ENCODE measurements around the gene LRRC9.
"Not testable (repeated sequence)": the region's sequence is repeated elsewhere in the genome, so short reads cannot be mapped to it uniquely, and the experiment has no call there.

Gene LRRC9

DNA sequence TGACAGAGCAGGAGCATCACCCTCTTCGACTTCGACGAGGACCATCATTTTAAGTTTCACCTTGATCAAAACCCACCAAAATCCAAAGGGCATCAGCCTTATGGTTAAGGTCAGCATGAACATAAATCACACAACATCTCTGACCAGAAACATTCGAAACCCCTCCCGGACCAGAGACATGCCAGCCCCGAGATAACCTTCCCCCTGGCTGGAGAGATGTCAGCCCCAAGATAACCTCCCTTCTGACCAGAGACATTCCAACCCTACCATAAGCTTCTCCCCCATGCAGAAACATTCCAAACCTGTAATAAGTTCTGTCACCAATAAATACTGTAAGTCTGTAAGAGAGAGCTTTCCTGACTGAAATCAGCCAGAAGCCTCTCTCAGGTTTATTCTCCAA is 178.0 kb downstream of the LRRC9 start:
- Histone ChIP-seq H3K9ac (ENCODE audit: low read depth, low read length, poor library complexity, severe bottlenecking) (no peak overlapping the region), H3K79me2 (ENCODE audit: insufficient read depth, low read length) (peaks cover 100% of the 10 kb centered on the region), H3K9me3 (ENCODE audit: insufficient read depth, low read depth, low read length) (no peaks in the 10 kb centered on the region), H2AFZ (ENCODE audit: low read length) (no peak overlapping the region), H3K4me3 (ENCODE audit: low read length, poor library complexity, severe bottlenecking) (no peak overlapping the region), H3K36me3 (ENCODE audit: insufficient read depth, low read length) (peaks cover 8% of the 10 kb centered on the region), H3F3A (ENCODE audit: low read depth) (no peaks in the 10 kb centered on the region; the same call in 1 of the 2 replicates), H3K4me1 (ENCODE audit: insufficient read depth, low read length, poor library complexity, severe bottlenecking) (peaks cover 83% of the 10 kb centered on the region), H3K9me2 (replicated peaks; ENCODE audit: low read depth, low read length) (no peaks in the 10 kb centered on the region), H4K20me1 (ENCODE audit: insufficient read depth, low read length, poor library complexity, severe bottlenecking) (peaks cover 64% of the 10 kb centered on the region), H3K27me3 (ENCODE audit: insufficient read depth, low read length, poor library complexity, severe bottlenecking) (no peaks in the 10 kb centered on the region), H3K4me2 (ENCODE audit: low read depth, low read length, poor library complexity, severe bottlenecking) (peak overlapping the region; percentile 98)
- TF ChIP-seq, protein P1, sequence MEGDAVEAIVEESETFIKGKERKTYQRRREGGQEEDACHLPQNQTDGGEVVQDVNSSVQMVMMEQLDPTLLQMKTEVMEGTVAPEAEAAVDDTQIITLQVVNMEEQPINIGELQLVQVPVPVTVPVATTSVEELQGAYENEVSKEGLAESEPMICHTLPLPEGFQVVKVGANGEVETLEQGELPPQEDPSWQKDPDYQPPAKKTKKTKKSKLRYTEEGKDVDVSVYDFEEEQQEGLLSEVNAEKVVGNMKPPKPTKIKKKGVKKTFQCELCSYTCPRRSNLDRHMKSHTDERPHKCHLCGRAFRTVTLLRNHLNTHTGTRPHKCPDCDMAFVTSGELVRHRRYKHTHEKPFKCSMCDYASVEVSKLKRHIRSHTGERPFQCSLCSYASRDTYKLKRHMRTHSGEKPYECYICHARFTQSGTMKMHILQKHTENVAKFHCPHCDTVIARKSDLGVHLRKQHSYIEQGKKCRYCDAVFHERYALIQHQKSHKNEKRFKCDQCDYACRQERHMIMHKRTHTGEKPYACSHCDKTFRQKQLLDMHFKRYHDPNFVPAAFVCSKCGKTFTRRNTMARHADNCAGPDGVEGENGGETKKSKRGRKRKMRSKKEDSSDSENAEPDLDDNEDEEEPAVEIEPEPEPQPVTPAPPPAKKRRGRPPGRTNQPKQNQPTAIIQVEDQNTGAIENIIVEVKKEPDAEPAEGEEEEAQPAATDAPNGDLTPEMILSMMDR (conservative IDR thresholded peaks at IDR 0.05; ENCODE audit: low read length) = no peak

DNA sequence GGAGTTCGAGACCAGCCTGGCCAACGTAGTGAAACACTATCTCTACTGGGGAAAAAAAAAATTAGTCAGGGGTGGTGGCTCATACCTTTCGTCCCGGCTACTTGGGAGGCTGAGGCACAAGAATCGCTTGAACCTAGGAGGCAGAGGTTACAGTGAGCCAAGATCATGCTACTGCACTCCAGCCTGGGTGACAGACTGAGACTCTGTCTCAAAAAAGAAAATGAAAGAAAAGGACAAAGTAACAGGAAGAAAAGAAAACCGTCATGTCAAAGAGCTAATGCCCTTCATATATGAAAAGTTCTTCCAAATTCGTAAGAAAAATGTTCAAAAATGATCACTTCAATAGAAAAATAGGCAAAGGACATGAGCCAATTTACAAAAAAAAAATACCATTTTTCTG is 179.9 kb downstream of the LRRC9 start:
- H3K79me2 ChIP-seq (ENCODE audit: insufficient read depth, low read length) = peaks cover 100% of the 10 kb centered on the region
- H4K20me1 ChIP-seq (ENCODE audit: insufficient read depth, low read length, poor library complexity, severe bottlenecking) = peaks cover 53% of the 10 kb centered on the region
- peak overlapping the region; percentile 48 for H3K4me2 ChIP-seq (ENCODE audit: low read depth, low read length, poor library complexity, severe bottlenecking)
- not testable (repeated sequence) for H3K27me3 ChIP-seq (ENCODE audit: insufficient read depth, low read length, poor library complexity, severe bottlenecking); H3K9ac ChIP-seq (ENCODE audit: low read depth, low read length, poor library complexity, severe bottlenecking); H2AFZ ChIP-seq (ENCODE audit: low read length); H3K9me3 ChIP-seq (ENCODE audit: insufficient read depth, low read depth, low read length); H3K9me2 ChIP-seq (replicated peaks; ENCODE audit: low read depth, low read length); H3K4me3 ChIP-seq (ENCODE audit: low read length, poor library complexity, severe bottlenecking); H3K36me3 ChIP-seq (ENCODE audit: insufficient read depth, low read length); H3F3A ChIP-seq (ENCODE audit: low read depth)
- H3K4me1 ChIP-seq (ENCODE audit: insufficient read depth, low read length, poor library complexity, severe bottlenecking) = peaks cover 69% of the 10 kb centered on the region

DNA sequence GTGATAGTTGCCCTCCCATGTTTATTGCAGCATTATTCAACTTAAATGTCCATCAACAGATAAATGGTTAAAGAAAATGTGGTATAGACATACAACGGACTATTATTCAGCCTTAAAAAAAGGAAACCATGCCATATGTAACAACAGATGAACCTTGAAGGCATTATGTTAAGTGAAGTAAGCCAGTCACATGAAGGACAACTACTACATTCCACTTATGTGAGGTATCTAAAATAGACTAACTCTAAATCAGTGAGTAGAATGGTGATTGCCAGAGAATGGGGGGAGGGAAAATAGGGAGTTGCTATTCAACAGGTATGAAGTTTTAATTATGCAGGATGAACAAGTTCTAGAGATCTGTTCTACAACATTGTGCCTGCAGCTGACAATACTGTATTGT is 181.8 kb downstream of the LRRC9 start:
- Histone ChIP-seq H3K9me3 (ENCODE audit: insufficient read depth, low read depth, low read length) (no peaks in the 10 kb centered on the region), H3K4me1 (ENCODE audit: insufficient read depth, low read length, poor library complexity, severe bottlenecking) (peaks cover 51% of the 10 kb centered on the region), H3K4me3 (ENCODE audit: low read length, poor library complexity, severe bottlenecking) (peak overlapping the region; percentile 16), H3K9me2 (replicated peaks; ENCODE audit: low read depth, low read length) (no peaks in the 10 kb centered on the region), H3K4me2 (ENCODE audit: low read depth, low read length, poor library complexity, severe bottlenecking) (peak overlapping the region; percentile 48), H4K20me1 (ENCODE audit: insufficient read depth, low read length, poor library complexity, severe bottlenecking) (peaks cover 47% of the 10 kb centered on the region), H3K27me3 (ENCODE audit: insufficient read depth, low read length, poor library complexity, severe bottlenecking) (no peaks in the 10 kb centered on the region), H3K9ac (ENCODE audit: low read depth, low read length, poor library complexity, severe bottlenecking) (no peak overlapping the region), H2AFZ (ENCODE audit: low read length) (no peak overlapping the region), H3K79me2 (ENCODE audit: insufficient read depth, low read length) (peaks cover 98% of the 10 kb centered on the region), H3F3A (ENCODE audit: low read depth) (no peaks in the 10 kb centered on the region; the same call in 1 of the 2 replicates), H3K36me3 (ENCODE audit: insufficient read depth, low read length) (peaks cover 8% of the 10 kb centered on the region)
- TF ChIP-seq, protein P1 (conservative IDR thresholded peaks at IDR 0.05; ENCODE audit: low read length) = no peak
- TF ChIP-seq EZH2phosphoT487 (IDR thresholded peaks at IDR 0.05; ENCODE audit: borderline replicate concordance) = no peak

DNA sequence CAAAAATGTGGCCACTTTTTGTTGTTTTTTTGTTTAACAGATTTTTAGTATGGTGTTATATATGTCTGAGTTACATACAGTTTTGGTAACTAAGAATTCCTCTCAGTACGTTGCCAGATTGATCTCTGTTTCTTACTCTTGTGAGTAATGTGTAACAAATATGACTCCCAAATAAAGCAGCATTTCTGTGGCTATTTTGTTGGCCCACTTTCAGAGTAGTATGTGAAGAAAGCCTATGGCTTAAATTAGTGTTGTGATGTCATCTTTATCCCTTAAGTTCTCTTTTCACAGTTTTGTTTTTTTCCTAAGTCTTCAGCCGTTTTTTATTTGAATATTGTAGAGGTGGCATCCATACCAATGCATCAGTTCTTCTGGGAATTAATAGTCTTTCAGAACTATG is 182.4 kb downstream of the LRRC9 start:
- Histone ChIP-seq H3K4me3 (ENCODE audit: low read length, poor library complexity, severe bottlenecking) (no peak overlapping the region), H2AFZ (ENCODE audit: low read length) (no peak overlapping the region), H3K4me2 (ENCODE audit: low read depth, low read length, poor library complexity, severe bottlenecking) (peak overlapping the region; percentile 48), H3K9ac (ENCODE audit: low read depth, low read length, poor library complexity, severe bottlenecking) (no peak overlapping the region), H3K9me3 (ENCODE audit: insufficient read depth, low read depth, low read length) (no peaks in the 10 kb centered on the region), H3F3A (ENCODE audit: low read depth) (no peaks in the 10 kb centered on the region; the same call in 1 of the 2 replicates), H3K27me3 (ENCODE audit: insufficient read depth, low read length, poor library complexity, severe bottlenecking) (no peaks in the 10 kb centered on the region), H3K36me3 (ENCODE audit: insufficient read depth, low read length) (peaks cover 7% of the 10 kb centered on the region), H4K20me1 (ENCODE audit: insufficient read depth, low read length, poor library complexity, severe bottlenecking) (peaks cover 42% of the 10 kb centered on the region), H3K79me2 (ENCODE audit: insufficient read depth, low read length) (peaks cover 97% of the 10 kb centered on the region), H3K9me2 (replicated peaks; ENCODE audit: low read depth, low read length) (no peaks in the 10 kb centered on the region), H3K4me1 (ENCODE audit: insufficient read depth, low read length, poor library complexity, severe bottlenecking) (peaks cover 46% of the 10 kb centered on the region)
- TF ChIP-seq EZH2phosphoT487 (IDR thresholded peaks at IDR 0.05; ENCODE audit: borderline replicate concordance) = no peak
- TF ChIP-seq, protein P1 (conservative IDR thresholded peaks at IDR 0.05; ENCODE audit: low read length) = no peak
